Neural progenitor cell (in vitro differentiated cells): ENCODE results near the gene FBL.
A peak's percentile ranks its signal among the peaks of the same experiment; 100 is the strongest.

ENCODE experiments used
- CTCF ChIP-seq: fragments of 200-600 bp; sonication (generic); IDR thresholded peaks from 2 replicates; pipeline ENCODE4 v1.5.1; 2017; ENCODE audit warnings: antibody characterized with exemption, mild to moderate bottlenecking
- EZH2 ChIP-seq: fragments of 200-600 bp; sonication (generic); IDR thresholded peaks from 2 replicates; pipeline ENCODE4 v1.6.1; 2017; ENCODE audit warnings: antibody characterized with exemption, mild to moderate bottlenecking, moderate library complexity
- EZH2phosphoT487 ChIP-seq: fragments of 200-600 bp; sonication (generic); IDR thresholded peaks from 2 replicates; pipeline ENCODE4 v1.6.1; 2017; ENCODE audit warnings: antibody characterized with exemption

DNA sequence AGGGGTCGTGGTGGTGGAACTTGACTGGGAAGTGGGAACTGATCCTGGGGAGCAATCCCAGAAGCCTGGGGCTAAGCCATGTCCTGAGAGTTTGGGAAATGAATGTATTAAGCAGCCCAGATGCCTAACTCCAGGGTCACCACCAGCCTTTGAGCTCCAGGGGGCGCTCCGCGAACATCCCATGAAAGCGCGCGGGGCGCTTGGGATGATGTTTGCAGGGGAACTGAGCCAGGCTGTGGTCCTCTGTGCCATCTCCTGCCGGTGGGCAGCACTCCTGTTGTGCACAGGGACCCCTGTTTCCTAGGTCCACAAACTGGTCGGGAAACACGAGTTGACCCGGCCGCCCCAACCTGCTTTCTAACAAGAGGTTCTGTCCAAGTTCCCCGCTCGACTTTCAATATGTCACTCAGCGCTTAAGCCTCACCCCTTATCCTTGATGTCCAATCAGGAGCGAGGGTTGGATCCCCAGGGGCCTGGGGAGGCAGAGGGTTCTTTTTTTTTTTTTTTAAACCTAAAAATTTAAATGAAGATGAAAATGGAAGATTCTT, 53.1 kb downstream of the FBL start:
- peak; percentile 95 for TF ChIP-seq CTCF
- no peak for TF ChIP-seq EZH2phosphoT487
- no peak for TF ChIP-seq EZH2
